Gastroesophageal sphincter (tissue), 4 donors: ENCODE measurements around the gene MSN. TPM values are rescaled to one million over a fixed set of nuclear protein-coding genes. Genes with fewer than 3 reads are reported as not detected.
"Not testable (repeated sequence)": the region's sequence is repeated elsewhere in the genome, so short reads cannot be mapped to it uniquely, and the experiment has no call there.

Source experiments
- ATAC-seq: fragments of 150-250 bp; one replicate; pipeline ENCODE4 v1.9.1; 2016; ENCODE audit warnings: mild to moderate bottlenecking, moderate library complexity
- H3K27ac ChIP-seq, 4 donors: fragments of 200-600 bp; sonication (generic) in 3 of 4; 1 replicate in 3 of 4; 2 replicates in 1 of 4; pipeline ENCODE4 v1.5.1; 2016 to 2019
- H3K27me3 ChIP-seq: fragments of 200-600 bp; sonication (generic); one replicate; pipeline ENCODE4 v1.5.1; 2019
- H3K36me3 ChIP-seq, 2 donors: fragments of 200-600 bp; sonication (generic); one replicate each; pipeline ENCODE4 v1.5.1; 2019; ENCODE audit warnings: control low read depth in 1 of 2
- H3K4me1 ChIP-seq, 3 donors: fragments of 200-600 bp; sonication (generic); 1 replicate in 2 of 3; 2 replicates in 1 of 3; pipeline ENCODE4 v1.5.1; 2016 to 2019; ENCODE audit warnings: control low read depth in 2 of 3
- H3K4me3 ChIP-seq, 2 donors: fragments of 200-600 bp; sonication (generic); one replicate each; pipeline ENCODE4 v1.5.1; 2019; ENCODE audit warnings: mild to moderate bottlenecking in 1 of 2, moderate library complexity in 1 of 2
- H3K9me3 ChIP-seq, 3 donors: fragments of 200-600 bp; sonication (generic); one replicate each; pipeline ENCODE4 v1.5.1; 2017 to 2019; ENCODE audit warnings: control low read depth in 2 of 3
- EP300 ChIP-seq: sonication (generic); formaldehyde crosslinking; IDR thresholded peaks from one replicate; pipeline ENCODE4 v1.6.1; 2017; ENCODE audit warnings: antibody characterized with exemption, mild to moderate bottlenecking
- POLR2A ChIP-seq, 2 donors: fragments of 450-650 bp; IDR thresholded peaks; one replicate each; pipeline ENCODE4 v1.6.1; 2017; ENCODE audit warnings: antibody characterized with exemption in 2 of 2, mild to moderate bottlenecking in 2 of 2, moderate library complexity in 1 of 2
- POLR2AphosphoS5 ChIP-seq: sonication (generic); formaldehyde crosslinking; IDR thresholded peaks from one replicate; pipeline ENCODE4 v1.6.1; 2017; ENCODE audit warnings: antibody characterized with exemption
- WGBS, 2 donors: methylation state at CpG; one replicate each; pipeline ENCODE4 v1.1.5; 2018; ENCODE audit warnings: low coverage in 1 of 2; 5-methylcytosine and 5-hydroxymethylcytosine counted together
- total RNA-seq, 4 donors: library from RNA; depleted of rRNA; stranded (reverse); fragments of >200 nt; gene quantifications; one replicate each; pipeline ENCODE4 v1.1.0, GENCODE V29; 2016
- TF ChIP-seq, protein P1 (sequence below), 4 experiments: fragments of 200-600 bp in 2 of 4; fragments of 450-650 bp in 2 of 4; sonication (generic) in 1 of 4; IDR thresholded peaks; one replicate each; pipeline ENCODE4 v1.5.1; 2017 to 2019; ENCODE audit warnings: antibody characterized with exemption in 4 of 4, mild to moderate bottlenecking in 2 of 4, moderate library complexity in 2 of 4

Gene MSN
- total RNA-seq = 100 to 1,000 TPM; 191 to 355 (median 269) TPM

DNA sequence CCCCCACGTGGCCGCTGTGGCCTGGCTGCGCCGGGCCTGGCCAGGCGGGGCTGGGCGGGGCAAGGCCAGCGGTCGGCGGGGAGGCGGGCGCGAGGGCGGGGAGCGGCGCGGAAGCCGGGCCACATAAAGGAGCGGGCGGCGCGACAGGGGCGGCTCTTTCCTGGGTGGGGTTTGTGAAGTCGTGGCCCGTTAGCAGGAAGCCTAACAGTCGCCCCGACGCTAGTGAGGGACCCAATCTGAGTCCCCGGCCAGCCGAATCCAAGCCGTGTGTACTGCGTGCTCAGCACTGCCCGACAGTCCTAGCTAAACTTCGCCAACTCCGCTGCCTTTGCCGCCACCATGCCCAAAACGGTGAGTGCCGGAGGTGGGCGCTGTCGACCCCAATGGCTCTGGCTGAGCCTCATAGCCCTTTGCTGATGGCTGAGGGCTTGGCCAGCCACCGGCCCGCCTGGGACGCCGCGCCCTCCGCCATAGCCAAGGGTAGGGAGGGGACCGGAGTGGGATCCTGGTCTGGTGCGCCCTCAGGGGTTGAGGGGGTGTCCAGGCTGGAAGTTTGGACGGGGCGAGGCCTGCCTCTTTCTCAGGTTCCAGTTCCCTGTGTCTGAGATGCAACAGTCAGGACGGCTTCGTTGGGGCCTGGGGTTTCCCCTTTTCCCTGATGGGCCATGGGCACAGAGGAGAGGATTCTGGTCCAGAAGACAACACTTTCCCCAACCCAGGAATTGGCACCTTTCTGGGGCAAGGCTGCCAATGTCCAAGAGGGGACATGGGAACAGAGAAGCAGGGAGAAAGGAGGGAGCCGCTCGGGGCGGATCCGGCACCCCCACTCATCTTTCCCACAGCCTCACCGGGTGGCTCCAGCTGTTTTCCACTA, at the start of gene MSN:
Gene MSN, plus strand, starts transcription at position 152 of the 874 bp plus-strand sequence. Its CDS starts 188 bp downstream, at position 340.
- TF ChIP-seq, protein P1, sequence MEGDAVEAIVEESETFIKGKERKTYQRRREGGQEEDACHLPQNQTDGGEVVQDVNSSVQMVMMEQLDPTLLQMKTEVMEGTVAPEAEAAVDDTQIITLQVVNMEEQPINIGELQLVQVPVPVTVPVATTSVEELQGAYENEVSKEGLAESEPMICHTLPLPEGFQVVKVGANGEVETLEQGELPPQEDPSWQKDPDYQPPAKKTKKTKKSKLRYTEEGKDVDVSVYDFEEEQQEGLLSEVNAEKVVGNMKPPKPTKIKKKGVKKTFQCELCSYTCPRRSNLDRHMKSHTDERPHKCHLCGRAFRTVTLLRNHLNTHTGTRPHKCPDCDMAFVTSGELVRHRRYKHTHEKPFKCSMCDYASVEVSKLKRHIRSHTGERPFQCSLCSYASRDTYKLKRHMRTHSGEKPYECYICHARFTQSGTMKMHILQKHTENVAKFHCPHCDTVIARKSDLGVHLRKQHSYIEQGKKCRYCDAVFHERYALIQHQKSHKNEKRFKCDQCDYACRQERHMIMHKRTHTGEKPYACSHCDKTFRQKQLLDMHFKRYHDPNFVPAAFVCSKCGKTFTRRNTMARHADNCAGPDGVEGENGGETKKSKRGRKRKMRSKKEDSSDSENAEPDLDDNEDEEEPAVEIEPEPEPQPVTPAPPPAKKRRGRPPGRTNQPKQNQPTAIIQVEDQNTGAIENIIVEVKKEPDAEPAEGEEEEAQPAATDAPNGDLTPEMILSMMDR (IDR thresholded peaks at IDR 0.05) = peak in 1 of 4 experiments; percentile 31
- peak; percentile 66 for TF ChIP-seq POLR2AphosphoS5
- peak; percentile 75 for TF ChIP-seq POLR2A (IDR thresholded peaks at IDR 0.05)
- no peak for TF ChIP-seq EP300
- WGBS, 2 donors = 20% methylated on average over 2 of the region's 56 CpGs; no CpG with 5 or more reads in 1 of the 2 donors
- no peaks in the 10 kb centered on the region for H3K9me3 ChIP-seq
- peaks cover 3 to 43% (median 8%) of the 10 kb centered on the region in 3 donors for H3K4me1 ChIP-seq
- peak within 1 kb of the TSS; percentile 89 to 95 (median 92) for H3K27ac ChIP-seq
- peak within 1 kb of the TSS; percentile 71 to 83 for H3K4me3 ChIP-seq
- H3K36me3 ChIP-seq = no peaks in the 10 kb centered on the region
- H3K27me3 ChIP-seq = no peaks in the 10 kb centered on the region
- peak; percentile 89 for ATAC-seq

DNA sequence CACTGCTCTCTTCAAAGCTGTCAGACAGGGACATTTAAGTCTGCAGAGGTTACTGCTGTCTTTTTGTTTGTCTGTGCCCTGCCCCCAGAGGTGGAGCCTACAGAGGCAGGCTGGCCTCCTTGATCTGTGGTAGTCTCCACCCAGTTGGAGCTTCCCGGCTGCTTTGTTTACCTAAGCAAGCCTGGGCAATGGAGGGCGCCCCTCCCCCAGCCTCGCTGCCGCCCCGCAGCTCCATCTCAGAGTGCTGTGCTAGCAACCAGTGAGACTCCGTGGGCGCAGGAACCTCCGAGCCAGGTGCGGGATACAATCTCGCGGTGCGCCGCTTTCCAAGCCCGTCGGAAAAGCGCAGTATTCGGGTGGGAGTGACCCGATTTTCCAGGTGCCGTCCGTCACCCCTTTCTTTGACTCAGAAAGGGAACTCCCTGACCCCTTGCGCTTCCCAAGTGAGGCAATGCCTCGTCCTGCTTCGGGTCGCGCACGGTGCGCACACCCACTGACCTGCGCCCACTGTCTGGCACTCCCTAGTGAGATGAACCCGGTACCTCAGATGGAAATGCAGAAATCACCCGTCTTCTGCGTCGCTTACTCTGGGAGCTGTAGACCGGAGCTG, 47.3 kb upstream of the MSN start:
- 98 to 100% methylated on average over 5 to 9 of the region's 33 CpGs for WGBS, 2 donors
- not testable (repeated sequence) for ATAC-seq, H3K36me3 ChIP-seq, H3K27ac ChIP-seq, H3K4me3 ChIP-seq, H3K4me1 ChIP-seq, H3K9me3 ChIP-seq, H3K27me3 ChIP-seq

DNA sequence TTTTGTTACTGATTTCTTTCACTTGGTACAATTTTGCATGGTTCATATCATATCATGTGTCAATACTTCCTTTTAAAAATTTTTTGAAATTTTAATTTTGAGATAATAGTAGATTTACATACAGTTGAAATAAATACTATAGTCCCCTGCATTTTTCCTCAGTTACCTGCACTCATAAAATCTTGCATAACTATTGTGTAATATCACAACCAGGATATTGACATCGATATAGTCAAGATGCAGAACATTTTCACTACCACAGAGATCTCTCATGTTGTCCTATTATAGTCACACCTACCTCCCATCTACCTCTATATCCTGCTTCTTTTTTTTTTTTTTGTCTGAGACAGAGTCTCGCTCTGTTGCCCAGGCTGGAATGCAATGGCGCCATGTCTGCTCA, 36.7 kb upstream of the MSN start:
- H3K4me1 ChIP-seq = peaks cover 0 to 12% (median 10%) of the 10 kb centered on the region in 3 donors
- no peak overlapping the region for H3K4me3 ChIP-seq
- no peak for TF ChIP-seq POLR2A (IDR thresholded peaks at IDR 0.05)
- TF ChIP-seq EP300 = no peak
- no peak for TF ChIP-seq POLR2AphosphoS5
- TF ChIP-seq, protein P1 (IDR thresholded peaks at IDR 0.05) = no peak
- H3K36me3 ChIP-seq = no peaks in the 10 kb centered on the region
- no peak overlapping the region for H3K27ac ChIP-seq
- H3K9me3 ChIP-seq = no peaks in the 10 kb centered on the region
- ATAC-seq = no peak
- WGBS, 2 donors = 89 to 100% methylated on average over 1 to 3 of the region's 3 CpGs
- H3K27me3 ChIP-seq = no peaks in the 10 kb centered on the region

DNA sequence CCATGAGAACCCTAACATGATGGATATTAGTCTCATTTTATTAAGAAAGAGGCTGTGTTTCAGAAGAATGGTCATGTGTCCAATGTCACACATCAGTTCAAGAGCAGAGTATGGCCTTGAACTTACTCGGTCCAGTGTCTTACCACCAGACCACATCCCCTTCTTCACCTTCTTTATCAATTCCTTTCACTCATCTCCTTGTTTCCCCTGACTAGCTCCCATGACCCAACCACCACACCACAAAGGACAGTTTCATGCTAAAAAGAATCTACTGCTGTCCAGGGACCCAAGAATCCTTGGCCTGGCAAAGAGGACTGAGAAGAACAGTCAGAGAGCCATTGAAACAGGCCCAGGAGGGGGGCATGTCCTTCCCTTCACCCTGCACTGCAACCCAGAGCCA, 33.6 kb upstream of the MSN start:
- peaks cover 0 to 18% (median 14%) of the 10 kb centered on the region in 3 donors for H3K4me1 ChIP-seq
- no peaks in the 10 kb centered on the region for H3K36me3 ChIP-seq
- TF ChIP-seq EP300 = no peak
- TF ChIP-seq, protein P1 (IDR thresholded peaks at IDR 0.05) = no peak
- no peak for TF ChIP-seq POLR2A (IDR thresholded peaks at IDR 0.05)
- no peak for TF ChIP-seq POLR2AphosphoS5
- no peaks in the 10 kb centered on the region for H3K9me3 ChIP-seq
- H3K4me3 ChIP-seq = no peak overlapping the region
- no peaks in the 10 kb centered on the region for H3K27me3 ChIP-seq
- 67% methylated on average over 1 of the region's 1 CpG for WGBS, 2 donors
- ATAC-seq = no peak
- H3K27ac ChIP-seq = no peak overlapping the region

DNA sequence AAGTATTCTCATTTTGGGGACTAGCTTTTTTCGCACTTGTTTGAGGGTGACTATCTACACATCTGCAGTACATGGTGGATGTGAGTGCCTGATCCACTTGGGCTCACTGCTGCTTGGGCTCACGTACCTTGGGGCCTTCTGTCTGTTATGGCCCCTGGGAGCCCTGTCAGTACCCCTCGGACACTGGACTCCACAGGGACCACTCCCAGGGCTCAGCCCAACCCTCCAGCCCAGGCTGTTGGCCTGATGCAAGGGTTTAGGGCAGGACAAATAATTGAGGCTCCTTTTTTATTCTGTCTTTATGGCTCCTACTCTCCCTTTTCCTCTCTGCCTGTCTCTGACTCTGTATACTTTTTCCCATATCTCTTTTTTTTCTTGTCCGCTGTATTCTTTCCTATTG, 32.7 kb upstream of the MSN start:
- TF ChIP-seq, protein P1 (IDR thresholded peaks at IDR 0.05) = no peak
- TF ChIP-seq POLR2A (IDR thresholded peaks at IDR 0.05) (no peak), POLR2AphosphoS5 (no peak), EP300 (no peak)
- peak overlapping the region; percentile 29 to 76 (median 68) for H3K27ac ChIP-seq
- 95% methylated on average over 2 of the region's 4 CpGs; no CpG with 5 or more reads in 1 of the 2 donors for WGBS, 2 donors

More for the DNA sequence above, 32.7 kb upstream of the MSN start:
- no peaks in the 10 kb centered on the region for H3K36me3 ChIP-seq
- no peak overlapping the region for H3K4me3 ChIP-seq
- no peaks in the 10 kb centered on the region for H3K27me3 ChIP-seq
- no peak for ATAC-seq
- H3K4me1 ChIP-seq = peaks cover 0 to 18% (median 14%) of the 10 kb centered on the region in 3 donors
- H3K9me3 ChIP-seq = no peaks in the 10 kb centered on the region
